Neural cell (in vitro differentiated cells): ENCODE data around the gene MRPL44. TPM values are rescaled to one million over a fixed set of nuclear protein-coding genes. Genes with fewer than 3 reads are reported as not detected.

Source experiments
- polyA plus RNA-seq: library from polyadenylated mRNA; depleted of rRNA; stranded (reverse); fragments of >200 nt; gene quantifications from 2 replicates; pipeline ENCODE4 v1.2.3, GENCODE V29; 2014

Gene MRPL44
- polyA plus RNA-seq, 1 donor from 2014 or later: 70.6 TPM

Other genes with a start within 250 kb of the MRPL44 start
- 2.7 and 6.6 TPM in 2 replicates for gene AP1S3, start 119.9 kb upstream of the MRPL44 start, polyA plus RNA-seq
- 49.4 and 51.2 TPM in 2 replicates for gene WDFY1, start 12.1 kb upstream of the MRPL44 start, polyA plus RNA-seq
- gene SERPINE2, start 81.8 kb downstream of the MRPL44 start, polyA plus RNA-seq: 38.5 and 40.1 TPM in 2 replicates